Astrocyte (in vitro differentiated cells and primary cell): Measurements from ENCODE around the gene DBT. TPM values are rescaled to one million over a fixed set of nuclear protein-coding genes. Genes with fewer than 3 reads are reported as not detected.
"Not testable (repeated sequence)": the region's sequence is repeated elsewhere in the genome, so short reads cannot be mapped to it uniquely, and the experiment has no call there.

ENCODE experiments used
- DNase-seq: peaks from one replicate; pipeline ENCODE4 v3.0.0-alpha.2; 2010; ENCODE audit warnings: low read depth
- FAIRE-seq: peaks from 2 replicates; lab custom pipeline; 2011; peaks lifted over from hg19 to GRCh38; lab: Jason Lieb, UNC
- H2AFZ ChIP-seq: 2 replicates; pipeline ENCODE4 v1.6.0; 2012; ENCODE audit warnings: low read depth, low read length, inconsistent platforms
- H3K27ac ChIP-seq: 2 replicates; pipeline ENCODE4 v1.5.1; 2011; ENCODE audit warnings: low read depth, low read length, inconsistent platforms
- H3K27me3 ChIP-seq: 2 replicates; pipeline ENCODE4 v1.6.0; 2011; ENCODE audit warnings: low read length, inconsistent platforms; ENCODE audit not compliant: insufficient read depth
- H3K36me3 ChIP-seq: 2 replicates; pipeline ENCODE4 v1.5.1; 2011; ENCODE audit warnings: low read length, inconsistent platforms; ENCODE audit not compliant: insufficient read depth
- H3K4me1 ChIP-seq: 2 replicates; pipeline ENCODE4 v1.5.1; 2011; ENCODE audit warnings: low read length, inconsistent platforms; ENCODE audit not compliant: insufficient read depth
- H3K4me2 ChIP-seq: 2 replicates; pipeline ENCODE4 v1.6.0; 2012; ENCODE audit warnings: low read length, inconsistent platforms
- H3K4me3 ChIP-seq: 2 replicates; pipeline ENCODE4 v1.5.1; 2011; ENCODE audit warnings: low read depth, mild to moderate bottlenecking, low read length, inconsistent platforms; ENCODE audit not compliant: insufficient read depth
- H3K79me2 ChIP-seq: 2 replicates; pipeline ENCODE4 v1.6.0; 2012; ENCODE audit warnings: mild to moderate bottlenecking, low read length, inconsistent platforms; ENCODE audit not compliant: insufficient read depth
- H3K9ac ChIP-seq: 2 replicates; pipeline ENCODE4 v1.6.0; 2012; ENCODE audit warnings: mild to moderate bottlenecking, low read length, inconsistent platforms
- H3K9me3 ChIP-seq: 2 replicates; pipeline ENCODE4 v1.5.1; 2012; ENCODE audit warnings: low read depth, mild to moderate bottlenecking, low read length, inconsistent platforms; ENCODE audit not compliant: insufficient read depth
- H4K20me1 ChIP-seq: 2 replicates; pipeline ENCODE4 v1.6.0; 2012; ENCODE audit warnings: low read length, inconsistent platforms; ENCODE audit not compliant: insufficient read depth
- H3K27ac Mint-ChIP-seq: one replicate; pipeline ENCODE4 v1.8.0; 2021; ENCODE audit warnings: mild to moderate bottlenecking, mixed read lengths; ENCODE audit not compliant: unreplicated experiment
- H3K27me3 Mint-ChIP-seq: one replicate; pipeline ENCODE4 v1.8.0; 2021; ENCODE audit warnings: low read depth, mixed read lengths; ENCODE audit not compliant: unreplicated experiment
- H3K36me3 Mint-ChIP-seq: one replicate; pipeline ENCODE4 v1.8.0; 2021; ENCODE audit warnings: low read depth, mixed read lengths; ENCODE audit not compliant: unreplicated experiment
- H3K4me1 Mint-ChIP-seq: one replicate; pipeline ENCODE4 v1.8.0; 2021; ENCODE audit warnings: low read depth, mixed read lengths; ENCODE audit not compliant: unreplicated experiment
- H3K4me3 Mint-ChIP-seq: one replicate; pipeline ENCODE4 v1.8.0; 2021; ENCODE audit warnings: mild to moderate bottlenecking, moderate library complexity, mixed read lengths; ENCODE audit not compliant: unreplicated experiment
- H3K9me3 Mint-ChIP-seq: one replicate; pipeline ENCODE4 v1.8.0; 2021; ENCODE audit warnings: mild to moderate bottlenecking, mixed read lengths; ENCODE audit not compliant: unreplicated experiment
- EZH2 ChIP-seq: IDR thresholded peaks from 2 replicates; pipeline ENCODE4 v1.6.1; 2012; ENCODE audit warnings: mild to moderate bottlenecking, low read length, inconsistent platforms; ENCODE audit not compliant: insufficient read depth
- total RNA-seq: library from RNA; stranded (reverse); gene quantifications from 2 replicates; pipeline ENCODE4 v1.2.1, GENCODE V29; 2021
- TF ChIP-seq, protein P1 (sequence below): IDR thresholded peaks from 2 replicates; pipeline ENCODE4 v1.5.1; 2011; ENCODE audit warnings: low read depth, mild to moderate bottlenecking, inconsistent platforms, low read length, moderate library complexity; ENCODE audit not compliant: insufficient read depth

DBT gene
- total RNA-seq, 1 donor from 2014 or later: 14.2 TPM

DNA sequence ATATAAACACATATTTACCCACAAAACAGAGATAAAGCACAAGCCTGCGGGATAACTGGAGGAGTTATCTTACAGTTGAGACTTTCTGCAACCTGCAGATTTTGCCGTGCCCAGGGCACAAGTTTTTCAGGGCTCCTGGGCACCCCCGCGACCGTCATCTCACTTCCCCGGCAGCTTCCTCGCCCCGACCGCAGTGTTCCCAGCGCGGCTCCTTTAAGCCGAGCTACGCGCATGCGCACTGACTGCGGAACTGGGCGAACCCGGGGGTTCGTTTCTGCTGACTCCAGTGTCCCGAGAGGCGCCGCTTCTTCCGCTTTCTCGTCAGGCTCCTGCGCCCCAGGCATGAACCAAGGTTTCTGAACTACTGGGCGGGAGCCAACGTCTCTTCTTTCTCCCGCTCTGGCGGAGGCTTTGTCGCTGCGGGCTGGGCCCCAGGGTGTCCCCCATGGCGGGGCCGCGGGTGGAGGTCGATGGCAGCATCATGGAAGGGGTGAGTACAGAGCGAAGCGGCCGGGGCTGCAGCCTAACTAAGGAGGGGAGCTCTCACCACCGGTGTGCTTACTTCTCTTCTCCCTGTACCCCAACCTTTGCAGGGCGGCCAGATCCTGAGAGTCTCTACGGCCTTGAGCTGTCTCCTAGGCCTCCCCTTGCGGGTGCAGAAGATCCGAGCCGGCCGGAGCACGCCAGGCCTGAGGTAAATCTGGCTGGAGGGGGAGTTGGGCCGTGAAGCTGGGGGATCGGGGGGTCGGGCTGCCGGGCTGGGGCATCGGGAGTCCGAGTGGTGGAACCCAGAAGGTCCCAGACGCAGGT lies 16.5 kb upstream of the DBT start, which contains the start of gene RTCA:
Gene RTCA, plus strand, starts transcription at position 286 of the 810 bp plus-strand sequence. Its CDS starts 160 bp downstream, at position 446.
- H3K4me3 ChIP-seq: peak within 1 kb of the TSS; percentile 79
- H2AFZ ChIP-seq: peak within 1 kb of the TSS; percentile 97
- H3K9me3 ChIP-seq: no peaks in the 10 kb centered on the region
- no peak for FAIRE-seq
- peak within 1 kb of the TSS; percentile 73 for H3K27ac ChIP-seq
- H3K9ac ChIP-seq: peak within 1 kb of the TSS; percentile 93
- peaks cover 18% of the 10 kb centered on the region for H3K4me1 ChIP-seq
- H3K4me1 Mint-ChIP-seq: peaks cover 3% of the 10 kb centered on the region
- peak; percentile 80 for DNase-seq
- peaks cover 22% of the 10 kb centered on the region for H3K36me3 Mint-ChIP-seq
- TF ChIP-seq, protein P1, sequence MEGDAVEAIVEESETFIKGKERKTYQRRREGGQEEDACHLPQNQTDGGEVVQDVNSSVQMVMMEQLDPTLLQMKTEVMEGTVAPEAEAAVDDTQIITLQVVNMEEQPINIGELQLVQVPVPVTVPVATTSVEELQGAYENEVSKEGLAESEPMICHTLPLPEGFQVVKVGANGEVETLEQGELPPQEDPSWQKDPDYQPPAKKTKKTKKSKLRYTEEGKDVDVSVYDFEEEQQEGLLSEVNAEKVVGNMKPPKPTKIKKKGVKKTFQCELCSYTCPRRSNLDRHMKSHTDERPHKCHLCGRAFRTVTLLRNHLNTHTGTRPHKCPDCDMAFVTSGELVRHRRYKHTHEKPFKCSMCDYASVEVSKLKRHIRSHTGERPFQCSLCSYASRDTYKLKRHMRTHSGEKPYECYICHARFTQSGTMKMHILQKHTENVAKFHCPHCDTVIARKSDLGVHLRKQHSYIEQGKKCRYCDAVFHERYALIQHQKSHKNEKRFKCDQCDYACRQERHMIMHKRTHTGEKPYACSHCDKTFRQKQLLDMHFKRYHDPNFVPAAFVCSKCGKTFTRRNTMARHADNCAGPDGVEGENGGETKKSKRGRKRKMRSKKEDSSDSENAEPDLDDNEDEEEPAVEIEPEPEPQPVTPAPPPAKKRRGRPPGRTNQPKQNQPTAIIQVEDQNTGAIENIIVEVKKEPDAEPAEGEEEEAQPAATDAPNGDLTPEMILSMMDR: no peak
- TF ChIP-seq EZH2: no peak
- H4K20me1 ChIP-seq: peaks cover 12% of the 10 kb centered on the region
- peaks cover 39% of the 10 kb centered on the region for H3K79me2 ChIP-seq
- no peaks in the 10 kb centered on the region for H3K27me3 ChIP-seq
- H3K36me3 ChIP-seq: peaks cover 16% of the 10 kb centered on the region
- H3K4me3 Mint-ChIP-seq: peak within 1 kb of the TSS; percentile 100
- H3K27me3 Mint-ChIP-seq: no peaks in the 10 kb centered on the region
- H3K9me3 Mint-ChIP-seq: peaks cover 7% of the 10 kb centered on the region
- peak within 1 kb of the TSS; percentile 79 for H3K27ac Mint-ChIP-seq
- peak within 1 kb of the TSS; percentile 96 for H3K4me2 ChIP-seq

DNA sequence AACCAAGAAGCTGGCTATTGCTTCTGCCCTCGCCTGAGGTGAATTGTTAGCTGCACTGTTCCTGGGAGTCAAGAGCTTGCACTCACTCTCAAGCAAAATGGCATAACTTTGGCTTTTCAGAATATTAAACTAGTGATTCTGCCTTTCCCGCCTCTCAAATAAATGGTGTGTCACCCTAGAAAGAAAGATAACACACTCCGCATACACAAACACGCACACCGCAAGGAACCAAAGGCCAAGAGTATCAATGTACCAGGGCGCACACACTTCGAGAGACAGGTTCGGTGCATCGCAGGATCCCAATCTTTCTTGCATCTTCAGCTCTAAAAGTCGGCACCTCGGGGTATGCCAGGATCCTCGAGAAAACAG lies 15.9 kb upstream of the DBT start:
- Mint-ChIP-seq H3K9me3 (peaks cover 7% of the 10 kb centered on the region), H3K4me1 (peaks cover 3% of the 10 kb centered on the region), H3K36me3 (peaks cover 20% of the 10 kb centered on the region), H3K27me3 (no peaks in the 10 kb centered on the region), H3K4me3 (peak overlapping the region; percentile 100), H3K27ac (peak overlapping the region; percentile 79)
- peak overlapping the region; percentile 73 for H3K27ac ChIP-seq
- no peaks in the 10 kb centered on the region for H3K27me3 ChIP-seq
- H3K4me1 ChIP-seq: peaks cover 18% of the 10 kb centered on the region
- no peaks in the 10 kb centered on the region for H3K9me3 ChIP-seq
- peaks cover 7% of the 10 kb centered on the region for H4K20me1 ChIP-seq
- peak overlapping the region; percentile 96 for H3K4me2 ChIP-seq
- peaks cover 14% of the 10 kb centered on the region for H3K36me3 ChIP-seq
- H3K4me3 ChIP-seq: peak overlapping the region; percentile 79
- H2AFZ ChIP-seq: peak overlapping the region; percentile 97
- TF ChIP-seq, protein P1: no peak
- TF ChIP-seq EZH2: no peak
- no peak for FAIRE-seq
- peak overlapping the region; percentile 93 for H3K9ac ChIP-seq
- peak; percentile 60 for DNase-seq
- H3K79me2 ChIP-seq: peaks cover 36% of the 10 kb centered on the region

DNA sequence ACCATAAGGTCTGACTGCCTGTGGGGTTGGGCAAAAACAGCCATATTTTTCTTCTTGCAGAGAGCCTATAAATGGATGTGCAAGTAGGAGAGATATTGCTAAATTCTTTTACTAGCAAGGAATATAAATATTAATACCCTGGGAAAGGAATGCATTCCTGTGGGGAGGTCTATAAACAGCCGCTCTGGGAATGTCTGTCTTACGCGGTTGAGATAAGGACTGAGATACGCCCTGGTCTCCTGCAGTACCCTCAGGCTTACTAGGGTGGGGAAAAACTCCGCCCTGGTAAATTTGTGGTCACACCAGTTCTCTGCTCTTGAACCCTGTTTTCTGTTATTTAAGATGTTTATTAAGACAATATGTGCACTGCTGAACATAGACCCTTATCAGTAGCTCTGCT lies 14.4 kb upstream of the DBT start:
- not testable (repeated sequence) for H3K27ac ChIP-seq, H3K27ac Mint-ChIP-seq, H3K27me3 Mint-ChIP-seq, H4K20me1 ChIP-seq, H3K4me3 ChIP-seq, DNase-seq, H3K9me3 Mint-ChIP-seq, H3K36me3 ChIP-seq, H2AFZ ChIP-seq, H3K9me3 ChIP-seq, H3K4me2 ChIP-seq, FAIRE-seq, H3K4me1 Mint-ChIP-seq, H3K27me3 ChIP-seq, H3K4me3 Mint-ChIP-seq, H3K9ac ChIP-seq
- H3K36me3 Mint-ChIP-seq: peaks cover 15% of the 10 kb centered on the region
- Histone ChIP-seq H3K4me1 (peaks cover 18% of the 10 kb centered on the region), H3K79me2 (peaks cover 30% of the 10 kb centered on the region)
